ENCODE results near the gene C9orf43. TPM values are rescaled to one million over a fixed set of nuclear protein-coding genes. Genes with fewer than 3 reads are reported as not detected.

The C9orf43 gene
- total RNA-seq, 2 donors from 2014 or later, result 0.57 to 0.61 TPM

DNA sequence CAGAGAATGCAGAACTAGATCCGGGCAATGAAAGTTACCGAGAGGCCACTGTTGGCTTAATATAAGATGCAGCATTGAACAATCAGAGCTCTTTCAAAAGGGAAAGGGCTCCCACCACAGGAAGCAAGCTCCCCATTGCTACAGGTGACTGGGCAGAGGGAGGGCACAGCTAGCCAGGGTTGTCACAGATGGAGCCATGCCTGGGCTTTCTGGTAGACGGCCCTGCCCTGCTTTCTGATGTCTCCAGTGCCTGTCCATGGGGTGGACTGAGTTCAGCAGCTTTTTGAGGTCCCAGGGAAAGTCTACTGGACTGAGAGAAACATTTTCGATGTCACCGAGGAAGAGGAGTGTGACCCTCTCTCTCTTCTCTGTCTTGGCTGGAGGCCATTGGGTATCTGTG is 67.1 kb downstream of the C9orf43 start:
- no peak overlapping the region for H3K4me3 ChIP-seq
- no peak overlapping the region for H3K9ac ChIP-seq (ENCODE audit: low read depth in 2 of 2, low read length in 2 of 2)
- intact Hi-C loops (cut with DNase I), result no loop called here
- no peak for TF ChIP-seq CTCF (IDR thresholded peaks at IDR 0.05)
- no peaks in the 10 kb centered on the region for H3K4me1 ChIP-seq
- no peaks in the 10 kb centered on the region for H3K9me3 ChIP-seq
- H3K27ac ChIP-seq, result no peak overlapping the region
- H3K27me3 ChIP-seq, result no peaks in the 10 kb centered on the region
- DNase-seq, result no peak
- H3K36me3 ChIP-seq, result no peaks in the 10 kb centered on the region

DNA sequence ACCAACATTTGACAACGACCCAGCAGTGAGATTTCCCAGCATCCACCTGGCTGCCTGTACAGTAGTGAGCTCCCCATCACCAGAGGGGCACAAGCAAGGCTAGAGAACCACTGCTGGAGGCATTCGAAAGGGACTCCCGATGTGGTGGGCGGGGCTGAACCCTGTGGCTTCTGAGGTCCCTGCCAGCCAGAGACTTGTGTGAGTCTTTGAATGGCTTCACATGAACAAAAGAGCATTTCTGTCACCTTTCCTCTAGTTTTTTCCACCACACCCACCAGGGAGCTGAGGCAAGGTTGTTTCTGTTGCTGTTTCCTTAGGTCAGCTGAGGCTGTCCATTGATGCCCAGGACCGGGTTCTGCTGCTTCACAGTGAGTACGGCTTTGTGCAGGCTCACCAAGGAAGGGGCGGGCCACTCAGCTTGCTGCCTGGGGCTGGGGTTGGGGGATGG is 68.7 kb downstream of the C9orf43 start:
- Histone ChIP-seq H3K9ac (ENCODE audit: low read depth in 2 of 2, low read length in 2 of 2) (no peak overlapping the region), H3K27me3 (no peaks in the 10 kb centered on the region), H3K36me3 (no peaks in the 10 kb centered on the region), H3K4me1 (no peaks in the 10 kb centered on the region), H3K4me3 (no peak overlapping the region), H3K27ac (no peak overlapping the region), H3K9me3 (no peaks in the 10 kb centered on the region)
- intact Hi-C loops (cut with DNase I), result no loop called here
- DNase-seq, result no peak
- TF ChIP-seq CTCF (IDR thresholded peaks at IDR 0.05), result no peak

Other genes starting within 250 kb of the C9orf43 start
- 10 to 100 TPM; 22.5 to 24.4 TPM for gene FKBP15, start 189.5 kb upstream of the C9orf43 start, total RNA-seq
- gene SLC31A1, start 189.2 kb upstream of the C9orf43 start, total RNA-seq, result 10 to 100 TPM; 51.1 to 57.1 TPM
- gene CDC26, start 135.2 kb upstream of the C9orf43 start, total RNA-seq, result 10 to 100 TPM; 30.7 to 31.1 TPM
- gene PRPF4, start 135.1 kb upstream of the C9orf43 start, total RNA-seq, result 10 to 100 TPM; 16.0 to 25.9 TPM
- 1 to 10 TPM in 1 of 2 donors, under 1 TPM in 1; 0.57 to 9.2 TPM for gene RNF183, start 107.4 kb upstream of the C9orf43 start, total RNA-seq
- 1 to 10 TPM; 3.0 to 3.5 TPM for gene WDR31, start 70.5 kb upstream of the C9orf43 start, total RNA-seq
- 10 to 100 TPM; 25.6 to 34.2 TPM for gene BSPRY, start 61.2 kb upstream of the C9orf43 start, total RNA-seq
- gene HDHD3, start 33.8 kb upstream of the C9orf43 start, total RNA-seq, result 100 to 1,000 TPM; 132 to 141 TPM
- 10 to 100 TPM; 50.3 to 51.4 TPM for gene ALAD, start 9.5 kb upstream of the C9orf43 start, total RNA-seq
- 10 to 100 TPM; 27.0 to 46.6 TPM for gene POLE3, start 72 bp upstream of the C9orf43 start, total RNA-seq
- 10 to 100 TPM; 67.4 to 71.1 TPM for gene RGS3, start 53.0 kb downstream of the C9orf43 start, total RNA-seq